ENCODE data around the gene TRIM46.

Gene TRIM46

DNA sequence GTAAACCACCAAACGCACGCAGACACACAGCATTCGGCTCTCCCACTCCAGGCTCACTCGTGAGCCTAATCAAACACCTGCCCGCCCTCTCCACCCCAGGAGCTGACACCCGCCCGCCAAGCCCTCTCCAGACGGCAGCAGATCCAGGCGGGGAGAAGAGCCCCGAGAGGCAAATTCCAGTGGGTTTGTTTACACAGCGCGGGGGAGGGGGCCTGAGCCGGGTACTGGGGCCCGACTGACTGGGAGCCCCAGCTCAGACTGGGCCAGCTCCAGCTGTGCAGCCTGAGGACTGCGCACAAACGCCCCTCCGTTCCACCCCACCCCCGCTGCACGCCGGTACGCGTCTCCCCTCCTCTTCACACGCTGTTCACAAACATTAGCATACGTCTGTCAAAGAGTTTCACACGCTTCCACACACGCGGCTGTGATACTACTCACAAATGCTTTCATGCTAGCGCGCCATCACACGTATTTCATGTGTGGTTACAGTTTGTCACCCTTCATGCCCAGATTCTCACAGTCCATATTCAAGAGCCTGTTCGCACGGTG is 47.0 kb upstream of the TRIM46 start:
- TF ChIP-seq CTCF (IDR thresholded peaks at IDR 0.05; ENCODE audit: low read depth, low read length, missing control alignments), result no peak
- Histone ChIP-seq H3K27me3 (replicated peaks) (peaks cover 28% of the 10 kb centered on the region), H3K36me3 (replicated peaks) (no peaks in the 10 kb centered on the region), H3K4me3 (ENCODE audit: low read depth, low read length) (peak overlapping the region; percentile 44), H3K27ac (no peak overlapping the region)
- in situ Hi-C loops (cut with HindIII; ENCODE audit: low pct_ligation_motif_present, low sequenced_read_pairs), result no loop called here
- DNase-seq, result peak; percentile 38

DNA sequence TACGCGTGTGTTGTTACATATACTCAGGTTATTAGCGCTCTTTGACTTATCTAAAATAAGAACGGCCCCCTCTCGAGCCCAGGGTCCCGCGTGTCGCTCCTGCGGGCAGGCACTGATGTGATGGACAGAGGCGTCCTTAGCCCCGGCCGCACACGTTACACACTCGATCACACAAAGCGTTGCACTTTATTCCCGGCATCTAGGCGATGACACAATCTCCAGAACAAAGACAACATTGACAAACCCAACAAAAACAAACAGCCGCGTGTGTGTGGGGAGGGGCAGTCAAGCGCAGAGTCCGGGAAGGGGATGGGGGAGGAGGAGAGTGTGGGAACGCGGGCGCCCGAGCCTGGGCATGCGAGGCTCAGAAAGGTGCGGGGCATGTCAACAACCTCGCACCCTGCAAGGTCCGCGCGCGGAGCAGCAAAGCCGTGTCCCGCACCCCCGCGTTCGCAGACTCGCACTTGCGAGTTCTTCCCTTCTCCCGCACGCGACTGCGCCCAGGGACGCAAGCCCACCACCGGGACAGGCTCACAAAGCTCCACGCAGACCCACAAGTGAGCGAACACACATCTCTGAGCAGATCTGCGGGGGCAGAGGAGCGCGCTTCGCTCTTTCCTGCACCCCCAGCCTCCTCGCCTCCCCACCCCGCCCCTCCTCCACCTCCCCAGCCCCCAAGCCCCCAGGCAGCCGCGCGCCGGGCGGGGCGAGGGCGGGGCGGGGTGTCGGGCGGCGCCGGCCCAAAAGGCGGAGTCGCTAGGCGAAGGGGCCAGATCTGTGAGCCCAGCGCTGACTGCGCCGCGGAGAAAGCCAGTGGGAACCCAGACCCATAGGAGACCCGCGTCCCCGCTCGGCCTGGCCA is 46.3 kb upstream of the TRIM46 start, which contains the start of gene EFNA1:
TSS of gene EFNA1 (plus strand) at position 772 of the 862 bp plus-strand sequence. CDS start 102 bp downstream, outside the sequence.
- Histone ChIP-seq H3K4me3 (ENCODE audit: low read depth, low read length) (peak within 1 kb of the TSS; percentile 44), H3K27me3 (replicated peaks) (peaks cover 28% of the 10 kb centered on the region), H3K36me3 (replicated peaks) (no peaks in the 10 kb centered on the region), H3K27ac (no peak within 1 kb of the TSS)
- no peak for TF ChIP-seq CTCF (IDR thresholded peaks at IDR 0.05; ENCODE audit: low read depth, low read length, missing control alignments)
- peak; percentile 41 for DNase-seq
- in situ Hi-C loops (cut with HindIII; ENCODE audit: low pct_ligation_motif_present, low sequenced_read_pairs), result no loop called here

DNA sequence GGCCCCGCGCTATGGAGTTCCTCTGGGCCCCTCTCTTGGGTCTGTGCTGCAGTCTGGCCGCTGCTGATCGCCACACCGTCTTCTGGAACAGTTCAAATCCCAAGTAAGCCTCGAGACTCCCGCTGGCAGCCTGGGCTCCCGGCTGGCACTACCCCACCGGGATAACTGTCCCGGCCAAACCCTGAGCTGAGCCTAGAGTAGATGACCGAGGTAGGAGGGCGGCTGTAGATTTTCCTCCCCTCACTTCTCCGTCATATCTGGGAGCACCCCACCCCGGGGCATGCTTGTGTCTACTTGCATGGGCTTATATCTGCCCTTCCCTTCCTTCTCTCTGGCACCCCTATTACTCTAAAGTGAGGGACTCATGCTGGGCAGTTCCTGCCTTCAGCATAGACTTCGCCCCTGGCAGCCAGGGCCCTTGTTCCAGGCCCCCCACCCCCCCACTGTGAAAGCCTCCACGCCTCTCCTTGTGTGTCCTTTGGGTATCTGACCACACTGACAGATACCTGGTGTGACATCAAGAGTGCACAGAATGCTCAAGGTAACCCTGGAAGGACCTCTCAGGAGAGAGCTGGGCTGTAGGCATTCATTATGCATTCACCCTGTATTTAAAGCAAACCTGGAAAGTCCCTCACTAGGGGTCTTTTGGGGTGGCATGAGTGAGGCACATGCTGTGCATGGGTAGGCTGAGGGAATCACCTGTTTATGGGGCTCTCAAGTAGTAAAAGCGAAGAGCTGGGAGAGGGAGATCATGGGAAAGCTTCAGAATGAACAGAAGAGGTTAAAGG is 45.5 kb upstream of the TRIM46 start:
- in situ Hi-C loops (cut with HindIII; ENCODE audit: low pct_ligation_motif_present, low sequenced_read_pairs), result no loop called here
- H3K27ac ChIP-seq, result no peak overlapping the region
- no peak for TF ChIP-seq CTCF (IDR thresholded peaks at IDR 0.05; ENCODE audit: low read depth, low read length, missing control alignments)

DNA sequence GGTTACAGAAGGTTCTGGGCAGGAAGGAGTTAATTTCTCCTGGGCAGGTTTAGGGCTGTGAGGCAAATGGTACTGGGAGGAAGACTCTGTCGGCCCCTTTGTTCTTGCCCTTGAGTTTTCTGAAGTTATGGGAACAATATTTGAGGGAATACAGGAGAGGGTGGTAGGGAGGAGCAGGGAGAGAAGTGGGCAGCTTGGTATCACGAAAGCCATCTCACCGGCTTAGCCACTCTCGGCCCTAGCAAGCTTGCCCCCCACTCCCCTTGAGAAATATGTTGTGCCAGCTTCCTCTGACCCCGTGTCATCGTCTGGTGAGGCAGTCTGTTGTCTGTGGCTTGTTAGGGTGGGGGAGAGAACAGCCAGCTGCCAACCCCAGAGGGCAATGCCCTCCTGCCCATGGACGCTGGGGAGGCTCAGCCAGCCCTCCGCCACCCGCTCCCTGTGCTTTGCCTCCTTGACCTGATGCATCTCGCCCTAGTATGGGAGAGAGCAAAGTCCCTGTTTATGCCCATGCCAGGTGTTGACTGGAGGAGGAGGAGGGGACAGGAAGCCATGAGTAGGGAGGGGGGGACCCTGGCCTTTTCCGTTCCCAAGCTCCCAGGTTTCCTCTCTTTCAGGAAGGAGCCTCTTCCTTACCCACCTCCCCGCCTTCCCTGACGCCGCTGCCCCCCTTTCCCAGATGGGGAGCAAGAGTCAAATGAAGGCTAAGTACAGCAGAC is 44.7 kb upstream of the TRIM46 start:
- DNase-seq, result no peak
- in situ Hi-C loops (cut with HindIII; ENCODE audit: low pct_ligation_motif_present, low sequenced_read_pairs), result no loop called here

More for the DNA sequence above, 45.5 kb upstream of the TRIM46 start:
- Histone ChIP-seq H3K27me3 (replicated peaks) (peaks cover 28% of the 10 kb centered on the region), H3K36me3 (replicated peaks) (no peaks in the 10 kb centered on the region), H3K4me3 (ENCODE audit: low read depth, low read length) (peak overlapping the region; percentile 35)
- DNase-seq, result no peak

More for the DNA sequence above, 44.7 kb upstream of the TRIM46 start:
- H3K4me3 ChIP-seq (ENCODE audit: low read depth, low read length), result no peak overlapping the region
- H3K36me3 ChIP-seq (replicated peaks), result no peaks in the 10 kb centered on the region
- TF ChIP-seq CTCF (IDR thresholded peaks at IDR 0.05; ENCODE audit: low read depth, low read length, missing control alignments), result no peak
- peaks cover 28% of the 10 kb centered on the region for H3K27me3 ChIP-seq (replicated peaks)
- H3K27ac ChIP-seq, result no peak overlapping the region
